ENCODE data around the gene PAAF1.

- TF ChIP-seq CTCF (IDR thresholded peaks at IDR 0.05; ENCODE audit: low read depth, low read length) (no peak), POLR2A (IDR thresholded peaks at IDR 0.05; ENCODE audit: extremely low read depth, insufficient read length) (no peak), MAX (IDR thresholded peaks at IDR 0.05; ENCODE audit: low read depth, low read length) (no peak), MYC (IDR thresholded peaks at IDR 0.05; ENCODE audit: low read depth, low read length) (no peak)
These were observed 22.1 kb upstream of the PAAF1 start for GRCh38 chr11:73854680-73855079.

Measured in NB4 (cell line).